Endothelial cell of umbilical vein (primary cell): ENCODE data around the gene DAND5. TPM values are rescaled to one million over a fixed set of nuclear protein-coding genes. Genes with fewer than 3 reads are reported as not detected.

Experiments used
- BruUV-seq: library from RNA; stranded (reverse); fragments of 400-500 nt; replicated peaks from 2 replicates; lab custom pipeline; 2021; lab: Mats Ljungman, UMichigan
- CTCF ChIA-PET: fragments of 300-600, 350-600 bp; sonication (Branson Sonifier 250); formaldehyde crosslinking; loops from one replicate; lab custom pipeline; 2021; ENCODE audit warnings: antibody characterized with exemption, inconsistent platforms; lab: Charles Lee
- POLR2A ChIA-PET: fragments of 300-600, 350-600 bp; sonication (Branson Sonifier 250); formaldehyde crosslinking; loops from one replicate; lab custom pipeline; 2021; ENCODE audit warnings: antibody characterized with exemption, inconsistent platforms; lab: Charles Lee
- DNase-seq: peaks from one replicate; pipeline ENCODE4 v3.0.0-alpha.2; 2011; ENCODE audit warnings: low read depth, low spot score
- FAIRE-seq: peaks from 2 replicates; lab custom pipeline; 2011; peaks lifted over from hg19 to GRCh38; lab: Jason Lieb, UNC
- H2AFZ ChIP-seq: 2 replicates; pipeline ENCODE4 v1.6.0; 2012; ENCODE audit warnings: low read depth, low read length, control low read depth, inconsistent platforms
- H3K27ac ChIP-seq: 2 replicates; pipeline ENCODE4 v1.5.1; 2011; ENCODE audit warnings: low read depth, mild to moderate bottlenecking, control low read depth, low read length, moderate library complexity; ENCODE audit not compliant: insufficient read depth
- H3K27me3 ChIP-seq, 2 experiments: 2 replicates each; pipeline versions ENCODE4 v1.6.0 to v1.6.1; 2011; ENCODE audit warnings: low read length in 2 of 2, mixed read lengths in 1 of 2; ENCODE audit not compliant: control insufficient read depth in 2 of 2, insufficient read depth in 2 of 2
- H3K36me3 ChIP-seq, 2 experiments: 2 replicates in 1 of 2; 3 replicates in 1 of 2; pipeline ENCODE4 v1.5.1; 2011; ENCODE audit warnings: low read length in 2 of 2, mild to moderate bottlenecking in 1 of 2, moderate library complexity in 1 of 2; ENCODE audit not compliant: control insufficient read depth in 2 of 2, insufficient read depth in 2 of 2; ENCODE audit errors: extremely low read depth in 1 of 2
- H3K4me1 ChIP-seq: 3 replicates; pipeline ENCODE4 v1.5.1; 2011; ENCODE audit warnings: mild to moderate bottlenecking, low read length; ENCODE audit not compliant: control insufficient read depth, insufficient read depth; ENCODE audit errors: extremely low read depth
- H3K4me2 ChIP-seq: 2 replicates; pipeline ENCODE4 v1.6.1; 2011; ENCODE audit warnings: low read length, control low read depth, mixed read lengths; ENCODE audit not compliant: insufficient read depth
- H3K4me3 ChIP-seq, 3 experiments: fragments of 200-600 bp in 1 of 3; sonication (generic), shearing (Covaris generic) in 1 of 3; replicated peaks in 1 of 3; 2 replicates each; pipeline ENCODE4 v1.5.1; 2011 to 2016; ENCODE audit warnings: control low read depth in 3 of 3, low read length in 3 of 3, mild to moderate bottlenecking in 2 of 3, inconsistent platforms in 1 of 3, low read depth in 1 of 3, moderate library complexity in 1 of 3; ENCODE audit not compliant: insufficient read depth in 1 of 3
- H3K79me2 ChIP-seq: 2 replicates; pipeline ENCODE4 v1.6.0; 2012; ENCODE audit warnings: low read length, inconsistent platforms; ENCODE audit not compliant: control insufficient read depth, insufficient read depth
- H3K9ac ChIP-seq: replicated peaks from 2 replicates; pipeline ENCODE3; 2011; ENCODE audit warnings: low read length, control low read depth; ENCODE audit not compliant: insufficient read depth; ENCODE audit errors: extremely low read depth
- H3K9me1 ChIP-seq: replicated peaks from 3 replicates; pipeline ENCODE4 v1.6.0; 2011; ENCODE audit warnings: mild to moderate bottlenecking, low read length; ENCODE audit not compliant: control insufficient read depth, insufficient read depth; ENCODE audit errors: extremely low read depth
- H3K9me3 ChIP-seq: replicated peaks from 2 replicates; pipeline ENCODE4 v1.5.1; 2012; ENCODE audit warnings: low read length, inconsistent platforms; ENCODE audit not compliant: control insufficient read depth, insufficient read depth
- H4K20me1 ChIP-seq: replicated peaks from 2 replicates; pipeline ENCODE3; 2011; ENCODE audit warnings: mild to moderate bottlenecking, low read length; ENCODE audit not compliant: control insufficient read depth, insufficient read depth; ENCODE audit errors: extremely low read depth
- CTCF ChIP-seq, 2 donors: IDR thresholded peaks; 1 replicate in 1 of 2; 2 replicates in 1 of 2; pipeline ENCODE4 v1.5.1; 2011; ENCODE audit warnings: low read length in 2 of 2, mild to moderate bottlenecking in 2 of 2, moderate library complexity in 2 of 2, control low read depth in 1 of 2, inconsistent platforms in 1 of 2, low read depth in 1 of 2; ENCODE audit not compliant: insufficient read depth in 1 of 2; ENCODE audit errors: extremely low read depth in 1 of 2
- EZH2 ChIP-seq: IDR thresholded peaks from 2 replicates; pipeline ENCODE4 v1.6.1; 2012; ENCODE audit warnings: borderline replicate concordance, low read depth, mild to moderate bottlenecking, moderate library complexity, low read length, inconsistent platforms; ENCODE audit not compliant: severe bottlenecking
- FOS ChIP-seq: IDR thresholded peaks from 2 replicates; pipeline ENCODE4 v1.6.1; 2011; ENCODE audit warnings: mild to moderate bottlenecking, low read length, moderate library complexity, borderline replicate concordance; ENCODE audit not compliant: insufficient read depth
- GATA2 ChIP-seq: IDR thresholded peaks from 2 replicates; pipeline ENCODE4 v1.7.0; 2011; ENCODE audit warnings: low read depth, mild to moderate bottlenecking, moderate library complexity, mixed read lengths, low read length; ENCODE audit not compliant: insufficient read length, insufficient read depth
- JUN ChIP-seq: IDR thresholded peaks from 2 replicates; pipeline ENCODE4 v1.6.1; 2011; ENCODE audit warnings: borderline replicate concordance, low read depth; ENCODE audit not compliant: insufficient read length, insufficient read depth
- MAX ChIP-seq: IDR thresholded peaks from 2 replicates; pipeline ENCODE4 v1.6.1; 2011; ENCODE audit not compliant: insufficient read depth, insufficient read length
- MYC ChIP-seq: IDR thresholded peaks from one replicate; pipeline ENCODE4 v1.6.1; 2011; ENCODE audit warnings: mild to moderate bottlenecking, low read depth, low read length
- POLR2A ChIP-seq: IDR thresholded peaks from 2 replicates; pipeline ENCODE4 v1.6.1; 2012; ENCODE audit warnings: low read depth, mild to moderate bottlenecking, control low read depth, low read length
- POLR2AphosphoS5 ChIP-seq: IDR thresholded peaks from 2 replicates; pipeline ENCODE4 v1.6.1; 2012; ENCODE audit warnings: low read depth, mild to moderate bottlenecking, control low read depth, low read length, moderate library complexity; ENCODE audit not compliant: insufficient read depth
- dilution Hi-C: fragments of 300-500 bp; cut with MboI; formaldehyde crosslinking; loops from one replicate; pipeline ENCODE4 v1.15.0; 2019; ENCODE audit warnings: low sequenced_read_pairs; ENCODE audit not compliant: extremely low pct_ligation_motif_present
- intact Hi-C: fragments of 100-400 bp; cut with micrococcal nuclease; formaldehyde crosslinking; loops from one replicate; pipeline ENCODE4 v1.10.0; 2022
- polyA plus RNA-seq, 4 experiments: library from polyadenylated mRNA; depleted of rRNA in 3 of 4; stranded (reverse) in 3 of 4; unstranded in 1 of 4; fragments of >200 nt; gene quantifications; 2 replicates each; pipeline versions ENCODE4 v1.2.1 to v1.2.3, GENCODE V29; 2011 to 2012; ENCODE audit warnings: missing spikeins in 1 of 4
- total RNA-seq: library from RNA; stranded (reverse); gene quantifications from 2 replicates; pipeline ENCODE4 v1.2.3, GENCODE V29; 2021

The DAND5 gene
- total and polyA plus RNA-seq, 2 donors (not counting 3 experiments of a cell fraction or from before 2014, with no cell fraction given): 0.06 to 0.20 TPM

GRCh38 chr19:13005253-13005652 is 35.9 kb downstream of the DAND5 start:
- Histone ChIP-seq H3K36me3 (no peaks in the 10 kb centered on the region), H3K9ac (no peak overlapping the region), H3K4me1 (no peaks in the 10 kb centered on the region), H3K27ac (no peak overlapping the region), H3K9me1 (no peaks in the 10 kb centered on the region), H3K9me3 (no peaks in the 10 kb centered on the region), H3K4me2 (no peak overlapping the region), H3K79me2 (no peaks in the 10 kb centered on the region), H3K27me3 (no peaks in the 10 kb centered on the region), H4K20me1 (no peaks in the 10 kb centered on the region), H2AFZ (no peak overlapping the region), H3K4me3 (no peak overlapping the region)
- dilution Hi-C loops (no loop called here), intact Hi-C loops (no loop called here)
- TF ChIP-seq MYC (no peak), MAX (no peak), CTCF (IDR thresholded peaks at IDR 0.05; ENCODE audit: extremely low read depth in 1 of 2, insufficient read depth in 1 of 2, low read depth in 1 of 2, low read length in 2 of 2) (no peak), FOS (no peak), EZH2 (no peak), JUN (no peak), POLR2AphosphoS5 (no peak), POLR2A (no peak), GATA2 (no peak)
- BruUV-seq: no TSS peak
- FAIRE-seq: no peak
- ChIA-PET POLR2A (no interaction called here), CTCF (interaction anchor here (1.1 to 3.1 kb wide), 8 partner anchors 8 to 89 kb away, joined by 3 to 26 read pairs (median 6); partner anchors contain the start of gene NFIX)
- DNase-seq: no peak
